Measurements from ENCODE around the gene VIL1. TPM values are rescaled to one million over a fixed set of nuclear protein-coding genes. Genes with fewer than 3 reads are reported as not detected.

VIL1 gene
- total and polyA plus RNA-seq, 2 of the 13 experiments (the other 11 are each of a cell fraction or from before 2014, with no cell fraction given), result 287 to 301 TPM

- Histone ChIP-seq H3K9ac (ENCODE audit: insufficient read depth, low read depth, low read length) (0 out of 2 replicates have a peak overlapping the region, but pooled peaks have one; percentile 2), H4K20me1 (ENCODE audit: insufficient read depth, low read length) (peaks cover 11% of the 10 kb centered on the region; the same call in 1 of the 2 replicates), H3K9me3 (ENCODE audit: low read length) (no peaks in the 10 kb centered on the region), H3K79me2 (ENCODE audit: insufficient read depth, low read length) (peaks cover 30% of the 10 kb centered on the region), H3K4me3 (replicated peaks in 1 of 3; ENCODE audit: insufficient read depth in 1 of 3, low read depth in 2 of 3, low read length in 3 of 3) (peak overlapping the region; percentile 3 to 58 (median 21); a peak in 3 of 6 replicates), H3K4me2 (ENCODE audit: low read depth, low read length) (peak overlapping the region; percentile 95), H3K27me3 (ENCODE audit: control insufficient read depth in 1 of 2, insufficient read depth in 2 of 2, low read length in 2 of 2) (no peaks in the 10 kb centered on the region; a peak in 1 of 5 replicates), H2AFZ (ENCODE audit: low read length) (no peak overlapping the region), H3K27ac (ENCODE audit: extremely low read length, insufficient read depth, low read length) (no peak overlapping the region), H3K36me3 (replicated peaks in 1 of 2; ENCODE audit: control insufficient read depth in 1 of 2, insufficient read depth in 2 of 2, low read length in 2 of 2) (peaks cover 3 to 13% of the 10 kb centered on the region in 2 experiments; a peak in 2 of 5 replicates), H3K4me1 (ENCODE audit: insufficient read depth, low read length) (peaks cover 57% of the 10 kb centered on the region)
- 5% methylated on average over 4 of the region's 5 CpGs for WGBS (ENCODE audit: low lambda C conversion rate)
- ChIA-PET CTCF (ENCODE audit: low intra/inter-chr PET ratio, low total read pairs) (no interaction called here), POLR2A (interaction anchor here (0.7 to 5.6 kb wide), 18 partner anchors 9 to 241 kb away, joined by 3 to 59 read pairs (median 7); partner anchors contain the start of genes BCS1L, CTDSP1, TMBIM1 and ZNF142)
- no peak for FAIRE-seq
- in situ Hi-C loops (cut with HindIII; ENCODE audit: extremely low pct_ligation_motif_present, low pct_unique_long_range_greater_than_20kb) (no loop called here), intact Hi-C loops (cut with micrococcal nuclease; ENCODE audit: unreplicated experiment) (loop anchor here (2.0 kb wide), 1 partner anchor 26 kb away; no protein-coding TSS in a partner anchor)
- DNase-seq (ENCODE audit: low spot score), result no peak
- BruUV-seq (replicated peaks), result no TSS peak
- ATAC-seq, result peak; percentile 19
- TF ChIP-seq CAMTA2 (CRISPR knock-in tag; IDR thresholded peaks at IDR 0.05; ENCODE audit: borderline replicate concordance), result no peak
- no peak for TF ChIP-seq ZNF503 (CRISPR knock-in tag; IDR thresholded peaks at IDR 0.05)
- no peak for TF ChIP-seq ATF1 (CRISPR knock-in tag; IDR thresholded peaks at IDR 0.05)
- no peak for TF ChIP-seq PBX2 (CRISPR knock-in tag; IDR thresholded peaks at IDR 0.05)
- TF ChIP-seq ZNF639 (CRISPR knock-in tag; conservative IDR thresholded peaks at IDR 0.05), result no peak
- TF ChIP-seq THAP9 (CRISPR knock-in tag; IDR thresholded peaks at IDR 0.05; ENCODE audit: borderline replicate concordance), result no peak; the same call in 1 of the 2 replicates
- no peak for TF ChIP-seq ZNF274 (CRISPR knock-in tag; IDR thresholded peaks at IDR 0.05)
- no peak for TF ChIP-seq ARNTL (CRISPR knock-in tag; IDR thresholded peaks at IDR 0.05)
- TF ChIP-seq ZNF761 (CRISPR knock-in tag; conservative IDR thresholded peaks at IDR 0.05), result no peak
- TF ChIP-seq ZHX2 (IDR thresholded peaks at IDR 0.05; ENCODE audit: low read depth), result no peak
- no peak for TF ChIP-seq ZHX2 (CRISPR knock-in tag; IDR thresholded peaks at IDR 0.05; ENCODE audit: borderline replicate concordance)
These were observed 604 bp upstream of the VIL1 start for GRCh38 chr2:218418321-218418716.

Data from HepG2 (cell line).